H1 (cell line): ENCODE data around the gene PGBD5. TPM values are rescaled to one million over a fixed set of nuclear protein-coding genes. Genes with fewer than 3 reads are reported as not detected.

Experiments
- CHD1 ChIP-seq: IDR thresholded peaks from 2 replicates; pipeline ENCODE4 v1.6.1; 2012; ENCODE audit warnings: low read depth, low read length, improper control_type of control experiment
- NRF1 ChIP-seq: IDR thresholded peaks from 2 replicates; pipeline ENCODE4 v1.6.1; 2011; ENCODE audit warnings: mild to moderate bottlenecking, low read depth, low read length, improper control_type of control experiment
- SP4 ChIP-seq: IDR thresholded peaks from 2 replicates; pipeline ENCODE4 v1.6.1; 2012; ENCODE audit warnings: low read length, inconsistent platforms
- ZNF274 ChIP-seq: IDR thresholded peaks from 2 replicates; pipeline ENCODE4 v1.7.0; 2012; ENCODE audit warnings: low read length, borderline replicate concordance; ENCODE audit errors: extremely low read depth
- polyA plus RNA-seq, 7 experiments: library from polyadenylated mRNA; depleted of rRNA in 3 of 7; stranded (reverse) in 5 of 7; unstranded in 2 of 7; fragments of >200 nt in 5 of 7; fragments of 200-250 nt in 2 of 7; gene quantifications; 1 replicate in 5 of 7; 2 replicates in 1 of 7; 4 replicates in 1 of 7; pipeline versions ENCODE4 v1.2.1 to v1.2.3, GENCODE V29; 2011 to 2013; ENCODE audit warnings: missing spikeins in 2 of 7, mixed read lengths in 2 of 7
- total RNA-seq: library from RNA; stranded (reverse); fragmentation: NEBNext Ultra II Directional; extraction: Animal tissue kit (Norgen Biotek cat#: 25700); gene quantifications from 2 replicates; pipeline ENCODE4 v1.2.1, GENCODE V29; 2021

PGBD5 gene
- total and polyA plus RNA-seq, 2 of the 8 experiments (the other 6 are each of a cell fraction or from before 2014, with no cell fraction given): 16.3 to 18.4 TPM

- no peak for TF ChIP-seq ZNF274
- TF ChIP-seq NRF1: no peak
- no peak for TF ChIP-seq SP4
- no peak for TF ChIP-seq CHD1
Measured at GRCh38 chr1:230332061-230332460, 94.1 kb downstream of the PGBD5 start (continued).
